ENCODE results near the gene CEP290.
"Not testable (repeated sequence)": the region's sequence is repeated elsewhere in the genome, so short reads cannot be mapped to it uniquely, and the experiment has no call there.

The CEP290 gene

DNA sequence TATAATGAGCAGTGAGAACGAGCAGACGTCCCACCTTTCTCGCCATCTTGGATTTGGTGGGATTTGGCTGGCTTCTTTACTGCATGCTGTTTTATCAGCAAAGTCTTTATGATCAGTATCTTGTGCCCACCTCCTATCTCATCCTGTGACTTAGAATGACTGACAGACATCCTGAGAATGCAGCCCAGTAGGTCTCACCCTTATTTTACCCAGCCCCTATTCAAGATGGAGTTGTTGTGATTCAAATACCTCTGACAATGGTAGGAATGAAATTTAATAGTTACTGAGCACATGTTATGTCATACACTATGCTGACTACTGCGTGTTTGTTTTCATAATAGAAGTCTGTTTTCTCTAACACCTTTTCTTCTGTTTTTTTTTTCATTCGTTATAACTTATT, 2.1 kb upstream of the CEP290 start:
- Histone ChIP-seq H3K27me3 (ENCODE audit: insufficient read depth, poor library complexity, severe bottlenecking) (no peaks in the 10 kb centered on the region), H3K9me3 (ENCODE audit: severe bottlenecking) (no peaks in the 10 kb centered on the region), H3K4me1 (ENCODE audit: insufficient read depth, poor library complexity, severe bottlenecking) (peaks cover 25% of the 10 kb centered on the region), H3K36me3 (ENCODE audit: low read depth) (peaks cover 24% of the 10 kb centered on the region), H3K27ac (ENCODE audit: poor library complexity, severe bottlenecking) (no peak overlapping the region), H3K4me3 (ENCODE audit: severe bottlenecking) (no peak overlapping the region)
- ATAC-seq (ENCODE audit: low read depth) (no peak), DNase-seq (ENCODE audit: low spot score) (no peak)
- TF ChIP-seq, protein P1, sequence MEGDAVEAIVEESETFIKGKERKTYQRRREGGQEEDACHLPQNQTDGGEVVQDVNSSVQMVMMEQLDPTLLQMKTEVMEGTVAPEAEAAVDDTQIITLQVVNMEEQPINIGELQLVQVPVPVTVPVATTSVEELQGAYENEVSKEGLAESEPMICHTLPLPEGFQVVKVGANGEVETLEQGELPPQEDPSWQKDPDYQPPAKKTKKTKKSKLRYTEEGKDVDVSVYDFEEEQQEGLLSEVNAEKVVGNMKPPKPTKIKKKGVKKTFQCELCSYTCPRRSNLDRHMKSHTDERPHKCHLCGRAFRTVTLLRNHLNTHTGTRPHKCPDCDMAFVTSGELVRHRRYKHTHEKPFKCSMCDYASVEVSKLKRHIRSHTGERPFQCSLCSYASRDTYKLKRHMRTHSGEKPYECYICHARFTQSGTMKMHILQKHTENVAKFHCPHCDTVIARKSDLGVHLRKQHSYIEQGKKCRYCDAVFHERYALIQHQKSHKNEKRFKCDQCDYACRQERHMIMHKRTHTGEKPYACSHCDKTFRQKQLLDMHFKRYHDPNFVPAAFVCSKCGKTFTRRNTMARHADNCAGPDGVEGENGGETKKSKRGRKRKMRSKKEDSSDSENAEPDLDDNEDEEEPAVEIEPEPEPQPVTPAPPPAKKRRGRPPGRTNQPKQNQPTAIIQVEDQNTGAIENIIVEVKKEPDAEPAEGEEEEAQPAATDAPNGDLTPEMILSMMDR (IDR thresholded peaks at IDR 0.05; ENCODE audit: poor library complexity, severe bottlenecking), result no peak

- peak; percentile 13 for ATAC-seq (ENCODE audit: low read depth)
- H3K27ac ChIP-seq (ENCODE audit: poor library complexity, severe bottlenecking), result peak overlapping the region; percentile 45
- TF ChIP-seq, protein P1 (IDR thresholded peaks at IDR 0.05; ENCODE audit: poor library complexity, severe bottlenecking), result no peak
- peak; percentile 60 for DNase-seq (ENCODE audit: low spot score)
- no peaks in the 10 kb centered on the region for H3K27me3 ChIP-seq (ENCODE audit: insufficient read depth, poor library complexity, severe bottlenecking)
- H3K9me3 ChIP-seq (ENCODE audit: severe bottlenecking), result no peaks in the 10 kb centered on the region
- peak overlapping the region; percentile 66 for H3K4me3 ChIP-seq (ENCODE audit: severe bottlenecking)
- peaks cover 27% of the 10 kb centered on the region for H3K36me3 ChIP-seq (ENCODE audit: low read depth)
- H3K4me1 ChIP-seq (ENCODE audit: insufficient read depth, poor library complexity, severe bottlenecking), result peaks cover 25% of the 10 kb centered on the region
These were observed 713 bp upstream of the CEP290 start for GRCh38 chr12:88142610-88142991.

DNA sequence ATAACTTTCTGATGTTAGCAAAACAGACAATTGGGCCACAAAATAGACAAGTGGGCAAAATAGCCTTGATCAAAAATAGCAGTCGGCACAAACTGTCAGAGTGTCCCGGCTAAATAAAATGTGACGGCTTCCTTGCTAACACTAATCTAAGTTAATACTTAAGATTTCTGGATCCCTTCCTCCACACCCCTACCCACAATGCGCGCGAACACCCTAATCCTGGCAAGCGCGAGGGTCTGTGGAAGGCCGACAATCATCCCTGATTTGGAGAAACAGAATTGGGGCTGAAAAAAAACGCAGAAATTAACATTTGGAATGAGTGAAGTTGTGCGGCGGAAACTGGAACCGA, 489 bp downstream of the CEP290 start:
- Histone ChIP-seq H3K9me3 (ENCODE audit: severe bottlenecking) (no peaks in the 10 kb centered on the region), H3K27ac (ENCODE audit: poor library complexity, severe bottlenecking) (peak overlapping the region; percentile 45), H3K27me3 (ENCODE audit: insufficient read depth, poor library complexity, severe bottlenecking) (no peaks in the 10 kb centered on the region), H3K36me3 (ENCODE audit: low read depth) (peaks cover 33% of the 10 kb centered on the region), H3K4me1 (ENCODE audit: insufficient read depth, poor library complexity, severe bottlenecking) (peaks cover 25% of the 10 kb centered on the region), H3K4me3 (ENCODE audit: severe bottlenecking) (peak overlapping the region; percentile 66)
- ATAC-seq (ENCODE audit: low read depth) (no peak), DNase-seq (ENCODE audit: low spot score) (no peak)
- TF ChIP-seq, protein P1 (IDR thresholded peaks at IDR 0.05; ENCODE audit: poor library complexity, severe bottlenecking), result no peak

GRCh38 chr12:88139711-88140110, 2.2 kb downstream of the CEP290 start:
- H3K27ac ChIP-seq (ENCODE audit: poor library complexity, severe bottlenecking); H3K9me3 ChIP-seq (ENCODE audit: severe bottlenecking); H3K4me3 ChIP-seq (ENCODE audit: severe bottlenecking); ATAC-seq (ENCODE audit: low read depth); H3K27me3 ChIP-seq (ENCODE audit: insufficient read depth, poor library complexity, severe bottlenecking); DNase-seq (ENCODE audit: low spot score): not testable (repeated sequence)
- Histone ChIP-seq H3K4me1 (ENCODE audit: insufficient read depth, poor library complexity, severe bottlenecking) (peaks cover 15% of the 10 kb centered on the region), H3K36me3 (ENCODE audit: low read depth) (peaks cover 48% of the 10 kb centered on the region)

GRCh38 chr12:88133181-88133580, 8.7 kb downstream of the CEP290 start:
- not testable (repeated sequence) for H3K9me3 ChIP-seq (ENCODE audit: severe bottlenecking); H3K4me1 ChIP-seq (ENCODE audit: insufficient read depth, poor library complexity, severe bottlenecking); H3K27ac ChIP-seq (ENCODE audit: poor library complexity, severe bottlenecking); H3K27me3 ChIP-seq (ENCODE audit: insufficient read depth, poor library complexity, severe bottlenecking); ATAC-seq (ENCODE audit: low read depth); H3K4me3 ChIP-seq (ENCODE audit: severe bottlenecking); DNase-seq (ENCODE audit: low spot score)
- peaks cover 69% of the 10 kb centered on the region for H3K36me3 ChIP-seq (ENCODE audit: low read depth)

- no peaks in the 10 kb centered on the region for H3K27me3 ChIP-seq (ENCODE audit: insufficient read depth, poor library complexity, severe bottlenecking)
- peaks cover 74% of the 10 kb centered on the region for H3K36me3 ChIP-seq (ENCODE audit: low read depth)
- TF ChIP-seq, protein P1 (IDR thresholded peaks at IDR 0.05; ENCODE audit: poor library complexity, severe bottlenecking), result no peak
- ATAC-seq (ENCODE audit: low read depth) (no peak), DNase-seq (ENCODE audit: low spot score) (no peak)
- H3K4me3 ChIP-seq (ENCODE audit: severe bottlenecking), result no peak overlapping the region
- no peak overlapping the region for H3K27ac ChIP-seq (ENCODE audit: poor library complexity, severe bottlenecking)
- H3K9me3 ChIP-seq (ENCODE audit: severe bottlenecking), result no peaks in the 10 kb centered on the region
- H3K4me1 ChIP-seq (ENCODE audit: insufficient read depth, poor library complexity, severe bottlenecking), result no peaks in the 10 kb centered on the region
These were observed 9.5 kb downstream of the CEP290 start for GRCh38 chr12:88132392-88132791.

Data from RWPE2 (cell line).